B cell (primary cell): ENCODE data around the gene TRAM2.

Source experiments
- CTCF ChIP-seq: fragments of 200-600 bp; IDR thresholded peaks from one replicate; pipeline ENCODE4 v1.8.0; 2022; ENCODE audit warnings: antibody characterized with exemption, mild to moderate bottlenecking
- EZH2 ChIP-seq: IDR thresholded peaks from 2 replicates; pipeline ENCODE4 v1.6.1; 2012; ENCODE audit warnings: borderline replicate concordance, low read depth, mild to moderate bottlenecking, moderate library complexity, low read length; ENCODE audit not compliant: insufficient read depth, poor library complexity, severe bottlenecking

- TF ChIP-seq EZH2: no peak
- TF ChIP-seq CTCF: no peak
These were observed 64.7 kb downstream of the TRAM2 start for GRCh38 chr6:52512199-52512598.
